NCI-H460 (cell line): Measurements from ENCODE around the gene IL15RA. TPM values are rescaled to one million over a fixed set of nuclear protein-coding genes. Genes with fewer than 3 reads are reported as not detected.
"Not testable (repeated sequence)": the region's sequence is repeated elsewhere in the genome, so short reads cannot be mapped to it uniquely, and the experiment has no call there.

Experiments used
- DNase-seq: peaks from one replicate; pipeline ENCODE4 v3.0.0-alpha.2; 2016; ENCODE audit warnings: low read depth; ENCODE audit errors: extremely low read depth
- total RNA-seq: library from RNA; depleted of rRNA; stranded (reverse); fragments of >200 nt; shearing (Covaris generic); gene quantifications from 2 replicates; pipeline ENCODE4 v1.2.3, GENCODE V29; 2014

Gene IL15RA
- total RNA-seq, 1 experiment from 2014 or later: 10.6 TPM

- DNase-seq: no peak
Measured at GRCh38 chr10:6006546-6006945, 29.2 kb upstream of the IL15RA start.

DNA sequence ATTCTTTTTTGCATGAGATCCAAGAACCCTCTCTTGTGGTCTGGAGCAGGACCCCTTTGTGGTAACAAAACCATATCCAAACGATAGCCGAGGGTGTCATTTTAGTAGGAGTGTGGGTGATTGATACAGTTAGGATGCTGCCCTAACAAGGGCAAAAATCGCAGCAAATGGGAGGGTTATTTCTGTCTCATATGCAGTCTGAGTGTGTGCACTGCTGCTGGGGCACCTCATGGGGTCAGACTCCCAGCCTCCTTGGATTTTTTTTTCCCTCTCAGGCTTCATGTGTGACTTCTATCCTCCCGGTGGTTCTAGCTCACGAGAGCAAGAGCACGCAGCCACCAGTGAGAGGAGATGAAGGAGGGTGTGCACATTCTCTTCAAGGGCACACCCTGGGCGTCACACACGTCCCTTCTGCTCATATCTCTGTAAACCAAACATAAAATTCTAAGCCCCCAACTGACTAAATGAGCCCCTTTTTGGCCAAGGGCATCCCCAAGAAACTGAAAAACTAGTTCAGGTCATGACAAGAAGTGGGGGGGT lies 28.6 kb upstream of the IL15RA start:
- no peak for DNase-seq

DNA sequence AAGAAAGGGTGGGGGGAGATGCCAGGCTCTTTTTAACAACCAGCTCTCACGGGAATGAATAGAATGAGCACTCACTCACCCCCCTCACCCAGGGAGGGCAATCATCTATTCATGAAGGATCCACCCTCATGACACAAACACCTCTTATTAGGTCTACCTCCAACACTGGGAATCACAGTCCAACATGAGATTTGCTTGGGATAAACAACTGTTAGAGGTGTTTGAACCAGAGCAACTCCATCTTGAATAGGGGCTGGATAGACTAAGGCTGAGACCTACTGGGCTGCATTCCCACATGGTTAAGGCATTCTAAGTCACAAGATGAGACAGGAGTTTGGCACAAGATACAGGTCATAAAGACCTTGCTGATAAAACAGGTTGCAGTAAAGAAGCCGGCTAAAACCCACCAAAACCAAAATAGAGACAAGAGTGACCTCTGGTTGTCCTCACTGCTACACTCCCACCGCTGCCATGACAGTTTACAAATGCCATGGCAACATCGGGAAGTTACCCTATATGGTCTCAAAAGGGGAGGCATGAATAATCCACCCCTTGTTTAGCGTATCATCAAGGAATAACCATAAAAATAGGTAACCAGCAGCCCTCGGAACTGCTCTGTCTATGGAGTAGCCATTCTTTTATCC lies 27.9 kb upstream of the IL15RA start:
- DNase-seq: not testable (repeated sequence)

- no peak for DNase-seq
Measured at GRCh38 chr10:6002809-6003510, 25.6 kb upstream of the IL15RA start.

DNA sequence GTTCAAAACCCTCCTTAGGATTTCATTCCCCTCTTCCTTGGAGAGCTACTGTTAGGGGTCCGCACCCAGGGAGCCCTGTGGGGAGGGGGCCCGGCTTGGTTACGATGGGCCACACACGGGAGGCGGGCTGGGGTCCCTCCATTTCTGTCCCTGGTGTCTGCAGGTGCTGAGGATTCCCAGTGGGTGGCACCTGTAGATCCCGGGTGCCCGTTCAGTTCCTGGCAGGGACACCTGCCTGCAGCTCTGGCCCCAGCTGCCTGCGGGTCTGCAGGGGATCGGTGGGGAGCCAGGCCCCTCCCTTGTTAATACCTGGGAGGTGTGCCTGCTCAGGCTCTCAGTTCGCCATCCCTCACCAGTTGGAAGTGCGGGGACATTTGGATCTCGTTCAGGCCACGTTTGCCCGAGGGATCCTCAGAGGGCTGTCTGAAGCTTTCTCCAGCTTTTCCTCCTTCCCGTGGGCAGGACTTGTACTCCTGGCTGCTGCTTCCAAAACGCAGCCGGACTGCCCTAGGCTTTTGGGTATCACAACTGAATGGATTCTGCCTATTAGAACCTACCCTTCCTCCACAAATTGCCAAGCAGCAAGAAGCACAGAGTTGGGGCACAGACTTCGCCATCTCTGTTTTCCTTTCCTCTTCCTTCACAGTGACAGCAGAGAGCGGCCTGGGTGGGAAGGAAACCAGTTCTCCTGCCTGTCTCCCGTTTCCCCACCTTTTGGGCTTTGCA lies 22.3 kb upstream of the IL15RA start:
- no peak for DNase-seq

DNA sequence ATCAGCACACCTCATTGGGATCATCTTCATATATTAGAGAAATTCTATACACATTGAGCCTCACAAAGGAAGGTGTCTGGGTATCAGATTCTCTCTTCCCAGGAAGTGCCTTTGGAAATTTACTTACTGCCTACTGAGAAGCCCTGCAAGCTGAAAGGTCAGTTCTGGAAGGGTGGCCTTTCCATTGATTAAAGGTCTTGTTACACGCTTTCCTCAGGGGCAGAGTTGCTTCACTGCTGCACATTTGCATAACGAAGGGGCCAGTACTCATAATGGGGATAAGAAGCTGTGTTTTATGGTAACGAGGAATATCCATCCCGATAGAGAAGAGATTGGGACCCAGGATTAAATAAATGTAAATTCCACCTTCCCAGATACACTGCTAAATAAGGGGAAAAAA lies 19.4 kb upstream of the IL15RA start:
- no peak for DNase-seq

GRCh38 chr10:5992398-5992797 lies 15.1 kb upstream of the IL15RA start:
- no peak for DNase-seq

GRCh38 chr10:5991708-5992107 lies 14.4 kb upstream of the IL15RA start:
- DNase-seq: no peak

DNA sequence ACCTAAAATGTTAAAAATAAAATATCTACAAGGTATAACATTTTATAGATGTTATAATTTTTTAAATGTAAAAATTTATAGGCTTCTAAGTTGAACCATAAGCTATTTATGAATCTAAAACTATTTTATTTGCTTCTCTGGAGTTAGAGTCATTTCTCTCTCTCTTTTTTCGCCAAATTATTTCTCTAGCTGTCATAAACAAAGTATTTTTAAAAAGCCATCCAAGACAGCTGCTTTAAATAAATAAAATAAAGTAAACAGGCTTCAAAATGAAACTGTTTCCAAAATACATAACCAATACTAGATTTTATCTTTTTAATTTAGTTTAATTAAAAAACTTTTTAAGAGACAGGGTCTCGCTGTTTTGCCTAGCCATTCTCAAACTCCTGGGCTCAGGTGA lies 12.4 kb upstream of the IL15RA start:
- no peak for DNase-seq

DNA sequence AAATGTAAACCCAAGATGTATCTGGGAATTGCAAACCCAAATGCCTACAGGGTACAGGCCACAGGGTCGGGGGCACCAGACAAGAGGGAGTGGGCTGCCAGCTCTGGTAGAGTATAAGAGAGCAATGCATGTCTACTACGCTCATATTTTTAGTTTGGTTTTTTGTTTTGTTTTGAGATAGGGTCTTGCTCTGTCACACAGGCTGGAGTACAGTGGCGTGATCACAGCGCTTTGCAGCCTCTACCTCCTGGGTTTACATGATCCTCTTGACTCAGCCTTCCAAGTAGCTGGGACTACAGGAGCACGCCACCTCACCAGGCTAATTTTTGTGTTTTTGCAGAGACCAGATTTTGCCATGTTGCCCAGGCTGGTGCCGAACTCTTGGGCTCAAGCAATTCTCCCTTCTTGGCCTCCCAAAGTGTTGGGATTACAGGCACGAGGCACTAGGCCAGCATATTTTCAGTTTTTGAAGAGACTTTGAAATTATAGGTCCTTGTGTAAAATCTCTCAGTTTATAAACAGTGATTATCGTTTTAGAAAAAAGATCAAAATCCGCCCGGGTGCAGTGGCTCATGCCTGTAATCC lies 11.1 kb upstream of the IL15RA start:
- DNase-seq: no peak

GRCh38 chr10:5987747-5988146 lies 10.4 kb upstream of the IL15RA start:
- DNase-seq: no peak

DNA sequence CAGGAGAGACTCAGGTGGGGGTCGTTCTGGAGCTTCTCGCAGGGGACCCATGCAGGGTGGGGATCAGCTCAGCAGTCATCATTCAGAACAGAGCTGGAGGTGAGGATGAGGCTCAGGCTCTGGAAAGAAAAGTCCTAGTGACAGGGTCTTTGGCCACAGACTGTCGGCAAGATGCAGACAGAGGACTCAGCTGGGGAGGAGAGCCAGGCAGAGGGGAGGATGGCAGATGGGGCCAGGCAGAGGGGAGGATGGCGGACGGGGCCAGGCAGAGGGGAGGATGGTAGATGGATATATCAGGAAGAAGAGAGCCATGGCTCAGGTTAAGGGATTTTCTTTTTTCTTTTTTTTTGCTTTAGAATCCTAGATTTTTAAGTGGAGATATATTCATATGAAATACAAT lies 7.7 kb upstream of the IL15RA start:
- no peak for DNase-seq

GRCh38 chr10:5983774-5984173 lies 6.4 kb upstream of the IL15RA start:
- no peak for DNase-seq

DNA sequence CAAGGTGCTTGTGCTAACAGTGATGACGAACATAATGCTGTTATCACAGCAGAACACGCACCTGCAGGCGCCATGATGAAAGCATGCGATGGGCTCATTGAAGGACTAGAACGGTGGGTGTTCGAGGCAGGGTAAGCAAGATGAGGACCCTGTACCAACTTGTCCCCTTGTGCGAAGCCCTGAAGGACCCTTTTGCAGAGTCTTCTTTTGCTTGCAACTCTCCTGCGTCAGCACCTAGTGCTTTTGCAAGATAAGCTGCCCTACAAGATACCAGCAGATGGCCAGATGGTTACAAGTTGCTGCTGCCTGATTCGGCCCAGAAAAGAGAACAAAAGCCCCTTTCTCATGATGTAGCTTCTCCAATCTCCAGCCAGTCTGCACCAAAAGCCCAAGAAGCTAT lies 4.2 kb upstream of the IL15RA start:
- no peak for DNase-seq

- no peak for DNase-seq
Measured at GRCh38 chr10:5978230-5978489, 817 bp upstream of the IL15RA start.

DNA sequence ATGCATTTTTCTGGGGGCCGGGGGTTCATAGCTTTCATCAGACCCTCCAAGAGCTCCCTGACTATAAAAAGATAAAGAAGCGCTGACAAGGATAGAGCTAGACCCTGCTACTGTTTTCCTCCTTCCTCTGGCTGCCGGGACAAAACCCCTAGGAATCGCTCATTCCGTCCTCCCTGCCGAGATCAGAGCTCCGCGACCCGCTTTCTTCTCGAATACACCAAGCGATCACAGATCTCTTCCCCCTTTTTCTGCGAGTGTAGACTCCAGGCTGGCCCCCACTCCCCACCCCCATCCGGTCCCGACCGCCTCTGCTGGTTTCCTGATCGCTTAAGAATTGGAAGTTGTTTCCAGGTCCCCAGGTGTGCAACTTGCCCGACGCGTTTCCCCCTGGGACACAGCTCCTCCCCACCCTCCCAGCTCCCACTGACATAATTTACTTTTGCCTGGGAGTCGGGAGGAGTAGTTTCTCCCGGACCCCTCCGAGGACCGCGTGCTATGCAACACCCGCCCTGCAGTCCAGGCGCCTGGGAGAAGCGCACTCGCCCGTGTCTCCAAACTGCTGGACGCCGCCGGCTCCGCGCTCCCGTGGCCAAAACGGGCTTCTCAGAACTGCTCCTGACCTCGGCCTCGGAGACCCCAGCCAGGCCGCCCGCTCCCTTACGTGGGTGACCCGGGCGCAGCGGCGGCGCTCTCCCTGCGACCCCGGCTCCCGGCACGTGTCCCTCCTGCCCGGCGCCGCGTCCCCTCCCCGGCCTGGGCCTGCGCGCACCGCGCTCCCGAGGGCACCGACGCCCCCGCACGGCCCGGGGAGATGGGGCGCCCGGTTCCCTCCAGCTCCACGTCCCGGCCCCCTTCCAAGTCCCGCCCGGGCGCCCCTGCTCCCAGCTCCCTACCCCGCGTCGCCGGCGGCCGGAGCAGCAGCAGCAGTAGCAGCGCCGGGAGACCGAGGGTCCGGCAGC lies 552 bp downstream of the IL15RA start:
- DNase-seq: peak; percentile 17

DNA sequence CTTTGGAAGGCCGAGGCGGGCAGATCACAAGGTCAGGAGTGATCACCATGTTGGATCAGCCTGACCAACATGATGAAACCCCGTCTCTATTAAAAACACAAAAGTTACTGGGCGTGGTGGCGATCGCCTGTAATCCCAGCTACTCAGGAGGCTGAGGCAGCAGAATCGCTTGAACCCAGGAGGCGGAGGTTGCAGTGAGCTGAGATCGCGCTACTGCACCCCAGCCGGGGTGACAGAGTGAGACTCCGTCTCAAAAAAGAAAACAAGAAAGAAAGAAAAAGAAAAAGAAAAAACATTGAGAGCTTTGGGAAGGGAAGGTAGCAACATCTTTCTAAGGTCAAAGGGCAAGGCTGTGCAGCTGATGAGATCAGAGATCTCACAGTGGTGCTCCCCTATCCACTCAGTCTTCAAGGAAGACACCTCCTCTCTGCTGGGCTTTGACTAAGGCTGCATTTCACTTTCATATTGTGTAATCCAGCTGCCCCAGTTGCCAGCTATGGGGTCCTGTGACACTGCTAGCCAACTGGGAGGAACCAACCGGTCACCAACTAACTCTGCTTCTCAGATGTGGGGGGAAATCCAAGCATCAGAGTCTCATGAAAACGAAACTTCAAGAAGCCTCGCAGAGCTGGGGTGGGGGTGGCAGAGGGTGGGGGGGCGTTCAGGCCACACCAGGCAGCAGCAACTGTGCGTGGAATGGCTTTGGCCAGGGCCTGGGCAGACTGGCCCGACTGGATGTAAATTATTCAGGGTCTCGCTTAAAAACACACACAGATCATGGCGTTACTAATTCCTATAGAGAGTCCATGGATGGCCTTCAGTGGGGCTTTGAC lies 1.5 kb downstream of the IL15RA start:
- no peak for DNase-seq

- no peak for DNase-seq
Measured at GRCh38 chr10:5973069-5973468, 4.3 kb downstream of the IL15RA start.

DNA sequence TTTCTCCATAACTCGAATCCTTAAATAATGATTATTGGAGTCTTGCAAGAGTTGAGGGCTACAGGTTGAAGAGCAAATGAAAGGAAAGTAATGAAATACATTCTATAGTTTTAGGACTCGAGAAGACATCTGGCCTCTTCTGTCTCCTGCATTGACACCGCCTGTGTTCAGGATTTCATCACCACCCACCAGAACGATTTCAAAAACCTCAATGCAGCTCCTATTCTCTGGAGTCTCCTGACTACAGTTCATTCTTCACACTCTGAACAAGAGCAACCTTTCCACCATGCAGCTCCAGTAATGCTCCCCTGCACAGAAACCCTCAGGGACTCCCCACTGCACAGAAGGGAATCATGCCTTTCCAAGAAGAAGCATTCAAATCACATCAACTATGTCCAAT lies 5.5 kb downstream of the IL15RA start:
- no peak for DNase-seq
